GM20000 (cell line): ENCODE results near the gene IQSEC3.

Experiments used
- DNase-seq: peaks from one replicate; pipeline ENCODE4 v3.0.0; 2012; ENCODE audit warnings: low spot score
- TF ChIP-seq, protein P1 (sequence below): IDR thresholded peaks from 2 replicates; pipeline ENCODE4 v1.5.1; 2012; ENCODE audit warnings: mild to moderate bottlenecking, control low read depth; ENCODE audit errors: extremely low read depth, missing control alignments

IQSEC3 gene

DNA sequence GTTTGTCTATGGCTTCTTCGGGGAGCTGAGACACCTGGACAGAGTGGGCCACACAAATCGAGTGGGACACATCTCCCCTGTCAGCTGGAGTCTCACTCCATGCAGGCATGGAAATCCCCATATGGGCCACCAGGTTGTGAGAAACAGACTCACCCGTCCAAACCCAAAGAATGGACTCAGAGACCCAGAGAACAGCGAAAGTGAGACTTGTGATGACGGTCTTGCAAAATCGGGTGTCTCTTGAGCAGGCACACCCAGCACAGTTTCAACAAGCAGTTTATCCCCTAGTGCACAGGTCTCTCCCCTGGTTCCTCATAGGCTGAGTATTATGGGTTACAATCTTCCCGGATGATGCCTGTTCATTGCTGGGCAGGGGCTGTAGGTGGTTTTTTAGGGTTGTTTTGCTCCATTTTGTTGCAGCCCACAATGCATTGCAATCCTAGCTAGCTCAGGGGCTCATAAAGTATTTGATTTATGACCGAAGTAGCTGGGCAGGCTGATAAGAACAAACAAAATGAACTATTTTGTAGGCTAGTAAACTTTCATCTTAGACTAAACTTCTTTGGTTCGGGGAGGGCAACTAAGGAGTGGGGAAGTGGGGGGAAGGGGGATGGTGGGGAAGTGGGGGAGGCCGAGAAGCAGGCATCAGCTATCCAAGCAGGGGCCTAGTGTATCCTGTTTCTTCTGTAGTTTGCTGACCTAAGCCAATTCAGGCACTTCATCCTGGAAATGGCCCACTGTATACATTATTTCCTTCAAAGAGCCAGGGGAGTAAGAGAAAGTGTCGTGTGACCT, 45.3 kb downstream of the IQSEC3 start:
- TF ChIP-seq, protein P1, sequence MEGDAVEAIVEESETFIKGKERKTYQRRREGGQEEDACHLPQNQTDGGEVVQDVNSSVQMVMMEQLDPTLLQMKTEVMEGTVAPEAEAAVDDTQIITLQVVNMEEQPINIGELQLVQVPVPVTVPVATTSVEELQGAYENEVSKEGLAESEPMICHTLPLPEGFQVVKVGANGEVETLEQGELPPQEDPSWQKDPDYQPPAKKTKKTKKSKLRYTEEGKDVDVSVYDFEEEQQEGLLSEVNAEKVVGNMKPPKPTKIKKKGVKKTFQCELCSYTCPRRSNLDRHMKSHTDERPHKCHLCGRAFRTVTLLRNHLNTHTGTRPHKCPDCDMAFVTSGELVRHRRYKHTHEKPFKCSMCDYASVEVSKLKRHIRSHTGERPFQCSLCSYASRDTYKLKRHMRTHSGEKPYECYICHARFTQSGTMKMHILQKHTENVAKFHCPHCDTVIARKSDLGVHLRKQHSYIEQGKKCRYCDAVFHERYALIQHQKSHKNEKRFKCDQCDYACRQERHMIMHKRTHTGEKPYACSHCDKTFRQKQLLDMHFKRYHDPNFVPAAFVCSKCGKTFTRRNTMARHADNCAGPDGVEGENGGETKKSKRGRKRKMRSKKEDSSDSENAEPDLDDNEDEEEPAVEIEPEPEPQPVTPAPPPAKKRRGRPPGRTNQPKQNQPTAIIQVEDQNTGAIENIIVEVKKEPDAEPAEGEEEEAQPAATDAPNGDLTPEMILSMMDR, result no peak
- no peak for DNase-seq

- TF ChIP-seq, protein P1, result no peak
- DNase-seq, result no peak
These were observed 46.8 kb downstream of the IQSEC3 start for GRCh38 chr12:113347-113746.

DNA sequence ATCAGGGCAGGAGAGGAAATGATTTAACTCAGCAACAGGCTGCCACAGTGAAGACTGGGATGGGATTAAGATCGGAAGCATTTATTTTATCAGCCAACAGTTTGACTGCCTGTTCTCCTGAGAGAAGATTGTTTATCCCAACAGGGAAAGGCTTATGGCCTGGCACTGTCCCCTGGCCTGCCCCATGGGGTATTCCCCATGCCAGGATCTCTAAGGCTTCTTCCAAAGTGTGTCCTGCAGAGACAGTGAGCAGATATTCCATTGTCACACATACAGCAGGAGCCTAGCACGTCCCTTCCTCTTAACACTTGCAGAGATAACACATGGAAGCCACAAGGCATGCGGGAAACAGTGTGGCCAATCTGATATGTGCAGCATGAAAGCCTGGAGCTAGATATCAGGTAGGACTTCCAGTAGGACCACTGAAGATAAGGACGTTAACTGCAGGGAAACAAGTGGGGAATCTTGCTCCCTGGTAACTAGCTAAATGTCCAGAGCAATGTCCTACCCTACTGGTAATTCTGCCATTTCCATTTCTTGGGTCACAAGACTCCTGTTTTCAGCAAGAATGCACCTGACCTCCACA, 48.2 kb downstream of the IQSEC3 start:
- DNase-seq, result no peak
- TF ChIP-seq, protein P1, result no peak

GRCh38 chr12:115518-115917, 49.0 kb downstream of the IQSEC3 start:
- TF ChIP-seq, protein P1, result no peak

DNA sequence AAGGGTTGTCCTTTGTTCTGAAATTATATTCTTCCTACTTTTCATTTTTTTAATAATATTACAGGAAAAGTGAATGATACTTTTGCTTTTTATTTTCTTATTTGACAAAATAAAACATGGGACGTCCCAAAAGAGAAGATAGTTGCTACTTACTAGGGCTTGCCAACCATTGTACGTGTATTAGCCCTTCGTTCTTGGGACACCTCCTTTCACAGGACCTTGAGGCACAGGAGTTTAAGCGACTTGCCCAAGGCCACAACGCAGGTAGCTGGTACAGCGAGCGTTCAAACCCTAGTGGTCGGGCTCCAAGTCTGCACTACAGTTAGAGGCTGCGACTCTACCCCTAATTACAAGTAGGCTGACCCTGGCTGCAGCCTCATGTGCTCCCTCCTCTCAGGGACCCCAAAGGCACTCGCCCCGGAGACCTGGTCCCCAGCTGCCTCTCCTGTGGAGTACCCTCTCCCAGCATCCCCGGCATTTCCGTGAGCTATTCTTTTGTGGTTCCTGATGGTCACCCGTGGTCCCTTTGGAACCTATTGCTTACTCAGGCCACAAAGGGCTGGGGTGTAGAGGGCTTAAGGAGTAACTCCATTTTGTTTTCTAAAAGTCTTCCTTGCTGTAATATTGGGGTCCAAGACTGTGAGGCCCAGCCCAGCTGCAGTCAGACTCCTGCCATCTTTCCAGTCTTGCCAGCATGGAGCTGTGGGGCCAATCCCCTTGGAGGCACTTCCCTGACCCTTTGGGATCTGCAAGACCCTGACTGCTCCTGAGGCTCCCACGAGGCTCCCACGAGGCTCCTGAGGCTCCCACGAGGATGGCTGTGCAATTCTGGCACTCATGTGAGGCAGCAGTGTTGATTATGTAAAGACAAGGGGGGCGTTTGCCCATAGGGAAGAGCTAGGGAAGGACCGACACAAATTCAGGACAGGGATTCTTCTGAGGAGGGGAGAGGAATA, 49.7 kb downstream of the IQSEC3 start:
- DNase-seq, result no peak
- TF ChIP-seq, protein P1, result no peak

More at GRCh38 chr12:115518-115917, 49.0 kb downstream of the IQSEC3 start:
- DNase-seq, result no peak

- DNase-seq, result no peak
- TF ChIP-seq, protein P1, result no peak
These were observed 50.7 kb downstream of the IQSEC3 start for GRCh38 chr12:117311-117710.
